ENCODE data around the gene LILRA5. TPM values are rescaled to one million over a fixed set of nuclear protein-coding genes. Genes with fewer than 3 reads are reported as not detected.

The LILRA5 gene
- total and polyA plus RNA-seq, 2 of the 8 experiments (the other 6 are each of a cell fraction or from before 2014, with no cell fraction given): not detected

- ChIA-PET POLR2A (ENCODE audit: partially characterized antibody) (no interaction called here), CTCF (ENCODE audit: partially characterized antibody) (interaction anchor here (1.0 to 2.8 kb wide), 2 partner anchors 33 to 90 kb away, joined by 3 to 21 read pairs; no protein-coding TSS in a partner anchor)
- H3K23me2 ChIP-seq (ENCODE audit: low read depth, low read length): no peaks in the 10 kb centered on the region
- H3K27me3 ChIP-seq (replicated peaks in 1 of 4; ENCODE audit: control insufficient read depth in 3 of 4, extremely low read depth in 1 of 4, insufficient read depth in 3 of 4, low read length in 3 of 4): 0 out of 7 replicates have a peak, but pooled peaks cover 0 to 8% (median 0%) of the 10 kb centered on the region in 4 experiments
- H2BK5ac ChIP-seq (ENCODE audit: low read depth, low read length): no peak overlapping the region
- no peak overlapping the region for H2AFZ ChIP-seq (ENCODE audit: low read length)
- H3K9me3 ChIP-seq (ENCODE audit: insufficient read depth in 2 of 2, low read depth in 1 of 2, low read length in 1 of 2): no peaks in the 10 kb centered on the region; a peak in 1 of 4 replicates
- H4K91ac ChIP-seq (replicated peaks; ENCODE audit: insufficient read length, low read length): no peak overlapping the region
- no peak overlapping the region for H2BK20ac ChIP-seq (ENCODE audit: low read length)
- H3K56ac ChIP-seq (replicated peaks; ENCODE audit: insufficient read length, low read depth, low read length): no peak overlapping the region
- H3K23ac ChIP-seq (ENCODE audit: insufficient read length): no peak overlapping the region
- no peak for DNase-seq (ENCODE audit: low read depth in 1 of 2, low spot score in 2 of 2)
- H2BK12ac ChIP-seq (ENCODE audit: low read depth, low read length): no peak overlapping the region
- no peak overlapping the region for H2AK5ac ChIP-seq (ENCODE audit: low read depth, low read length)
- H3K14ac ChIP-seq (ENCODE audit: insufficient read length): no peak overlapping the region
- H3K4me1 ChIP-seq (replicated peaks in 1 of 4; ENCODE audit: control insufficient read depth in 3 of 4, insufficient read depth in 4 of 4, low read length in 3 of 4): no peaks in the 10 kb centered on the region
- whole genome bisulfite sequencing, 2 experiments (ENCODE audit: extremely low coverage in 1 of 2, insufficient coverage in 1 of 2, insufficient read length in 1 of 2, insufficient replicate concordance in 2 of 2, low coverage in 1 of 2, low lambda C conversion rate in 2 of 2, missing lambda C conversion rate in 1 of 2): 91% methylated on average over 5 of the region's 5 CpGs; no CpG with 5 or more reads in 1 of the 2 experiments
- H3K9ac ChIP-seq (replicated peaks in 1 of 4; ENCODE audit: extremely low read depth in 1 of 4, low read depth in 3 of 4, low read length in 3 of 4): no peak overlapping the region
- H3K36me3 ChIP-seq (ENCODE audit: control insufficient read depth in 2 of 4, insufficient read depth in 4 of 4, low read length in 3 of 4): no peaks in the 10 kb centered on the region
- no peak overlapping the region for H4K8ac ChIP-seq (ENCODE audit: extremely low read depth, insufficient read depth, low read length)
- no peak for FAIRE-seq
- no peaks in the 10 kb centered on the region for H4K20me1 ChIP-seq (replicated peaks in 1 of 2; ENCODE audit: control insufficient read depth in 1 of 2, insufficient read depth in 2 of 2, low read length in 2 of 2)
- no peaks in the 10 kb centered on the region for H3K79me2 ChIP-seq (ENCODE audit: control insufficient read depth in 1 of 2, insufficient read depth in 2 of 2, low read length in 2 of 2)
- H3K18ac ChIP-seq (ENCODE audit: extremely low read depth, low read length): no peak overlapping the region
- H3K79me1 ChIP-seq (ENCODE audit: low read depth, low read length): no peaks in the 10 kb centered on the region
- H3K4me3 ChIP-seq (ENCODE audit: extremely low read depth in 1 of 4, insufficient read depth in 2 of 4, low read depth in 3 of 4, low read length in 4 of 4): no peak overlapping the region
- no peak overlapping the region for H3K4me2 ChIP-seq (ENCODE audit: insufficient read depth in 1 of 2, low read depth in 2 of 2, low read length in 2 of 2)
- no peak overlapping the region for H3K27ac ChIP-seq (ENCODE audit: low read depth, low read length)
- H2BK120ac ChIP-seq (replicated peaks; ENCODE audit: low read depth, low read length): no peak overlapping the region
- no peak overlapping the region for H3K4ac ChIP-seq (replicated peaks; ENCODE audit: insufficient read length, low read depth, low read length)
- H4K5ac ChIP-seq (ENCODE audit: insufficient read length, low read depth, low read length): no peak overlapping the region
- H2BK15ac ChIP-seq (ENCODE audit: low read length): no peak overlapping the region
- TF ChIP-seq TCF12 (IDR thresholded peaks at IDR 0.05; ENCODE audit: low read depth, low read length) (no peak), MAFK (IDR thresholded peaks at IDR 0.05; ENCODE audit: low read depth, low read length) (no peak), EGR1 (IDR thresholded peaks at IDR 0.05; ENCODE audit: borderline replicate concordance, low read depth, low read length) (no peak), SRF (IDR thresholded peaks at IDR 0.05; ENCODE audit: low read depth, low read length) (no peak), YY1 (IDR thresholded peaks at IDR 0.05; ENCODE audit: low read depth, low read length) (no peak), CTBP2 (IDR thresholded peaks at IDR 0.05; ENCODE audit: borderline replicate concordance, insufficient read depth, insufficient read length, low read length) (no peak), E2F6 (IDR thresholded peaks at IDR 0.05) (no peak), ASH2L (IDR thresholded peaks at IDR 0.05; ENCODE audit: low read length) (no peak), POLR2AphosphoS5 (IDR thresholded peaks at IDR 0.05; ENCODE audit: low read depth, low read length) (no peak), BRCA1 (IDR thresholded peaks at IDR 0.05; ENCODE audit: low read depth, low read length) (no peak), CTCF (IDR thresholded peaks at IDR 0.05; ENCODE audit: control extremely low read depth in 1 of 3, insufficient read depth in 1 of 3, low read depth in 1 of 3, low read length in 3 of 3) (no peak), KDM1A (IDR thresholded peaks at IDR 0.05; ENCODE audit: borderline replicate concordance, low read length) (no peak)
These were observed 13.5 kb downstream of the LILRA5 start for GRCh38 chr19:54299515-54299914.

All from H1 (cell line).